Measurements from ENCODE around the gene PDLIM4. TPM values are rescaled to one million over a fixed set of nuclear protein-coding genes. Genes with fewer than 3 reads are reported as not detected.

The PDLIM4 gene
- polyA plus RNA-seq, 4 donors, result 2.5 to 15.0 (median 10.1) TPM

DNA sequence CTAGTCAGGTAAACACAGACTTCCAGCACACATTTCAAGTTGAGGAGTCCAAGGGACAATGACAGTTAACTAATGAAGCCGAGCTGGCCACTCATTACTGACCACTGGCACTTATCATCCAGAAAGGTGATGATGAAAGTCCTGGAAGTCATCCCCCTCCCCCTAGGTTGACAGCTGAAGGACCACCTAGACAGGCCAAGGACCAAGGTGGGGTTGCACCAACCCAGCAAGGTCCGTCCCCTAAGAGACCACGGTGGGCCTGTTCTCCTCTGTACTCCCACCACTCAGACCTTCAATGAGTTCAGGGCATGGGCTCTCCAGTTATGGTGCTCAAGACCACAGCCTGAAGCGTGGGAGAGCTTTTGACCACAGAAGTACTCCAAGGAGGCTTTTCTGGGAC, 43.0 kb upstream of the PDLIM4 start:
- DNase-seq (no peak), FAIRE-seq (no peak)
- peak overlapping the region in 1 of 3 donors; percentile 85 for H3K27ac ChIP-seq (ENCODE audit: low read depth in 1 of 3, low read length in 2 of 3)
- no peak overlapping the region for H3K4me3 ChIP-seq (ENCODE audit: low read depth in 1 of 3, low read length in 3 of 3)
- H3K27me3 ChIP-seq (ENCODE audit: control insufficient read depth in 3 of 3, insufficient read depth in 3 of 3, low read length in 3 of 3), result no peaks in the 10 kb centered on the region
- 86 to 100% (median 91%) methylated on average over 4 of the region's 4 CpGs for WGBS, 3 donors
- H3K4me1 ChIP-seq (ENCODE audit: control insufficient read depth in 3 of 3, insufficient read depth in 2 of 3, low read depth in 1 of 3, low read length in 2 of 3), result no peaks in the 10 kb centered on the region
- no peaks in the 10 kb centered on the region for H3K9me3 ChIP-seq (ENCODE audit: control insufficient read depth in 2 of 2, insufficient read depth in 1 of 2, low read depth in 1 of 2, low read length in 1 of 2)
- H3K36me3 ChIP-seq (ENCODE audit: control insufficient read depth in 3 of 3, insufficient read depth in 2 of 3, low read depth in 1 of 3, low read length in 3 of 3), result peaks cover 7 to 45% (median 11%) of the 10 kb centered on the region in 3 donors

DNA sequence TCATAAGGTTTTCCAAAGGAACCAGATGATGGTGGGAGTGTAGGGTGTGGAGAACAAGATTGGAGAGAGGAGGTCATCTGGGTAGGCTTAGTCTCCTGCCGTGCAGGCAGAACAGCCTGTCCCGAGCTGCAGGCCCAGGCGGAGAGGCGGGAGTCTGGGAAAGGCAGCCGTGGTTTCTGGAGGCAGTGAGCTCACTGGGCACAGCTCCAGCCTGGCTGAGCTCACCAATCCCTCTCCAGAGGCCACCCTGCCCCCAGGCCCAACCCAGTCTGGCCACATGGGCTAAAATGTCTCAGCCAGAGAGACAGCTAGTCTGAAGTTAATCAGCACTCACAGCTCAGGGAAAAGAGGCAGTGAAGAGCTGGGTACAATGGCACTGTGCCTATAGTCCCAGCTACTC, 42.2 kb upstream of the PDLIM4 start:
- Histone ChIP-seq H3K4me1 (ENCODE audit: control insufficient read depth in 3 of 3, insufficient read depth in 2 of 3, low read depth in 1 of 3, low read length in 2 of 3) (no peaks in the 10 kb centered on the region), H3K9me3 (ENCODE audit: control insufficient read depth in 2 of 2, insufficient read depth in 1 of 2, low read depth in 1 of 2, low read length in 1 of 2) (no peaks in the 10 kb centered on the region), H3K4me3 (ENCODE audit: low read depth in 1 of 3, low read length in 3 of 3) (no peak overlapping the region), H3K27me3 (ENCODE audit: control insufficient read depth in 3 of 3, insufficient read depth in 3 of 3, low read length in 3 of 3) (no peaks in the 10 kb centered on the region), H3K27ac (ENCODE audit: low read depth in 1 of 3, low read length in 2 of 3) (peak overlapping the region in 1 of 3 donors; percentile 85), H3K36me3 (ENCODE audit: control insufficient read depth in 3 of 3, insufficient read depth in 2 of 3, low read depth in 1 of 3, low read length in 3 of 3) (peaks cover 2 to 40% (median 8%) of the 10 kb centered on the region in 3 donors)
- FAIRE-seq (no peak), DNase-seq (peak in 1 of 2 donors; percentile 27)
- WGBS, 3 donors, result 42 to 63% (median 58%) methylated on average over 5 of the region's 5 CpGs

DNA sequence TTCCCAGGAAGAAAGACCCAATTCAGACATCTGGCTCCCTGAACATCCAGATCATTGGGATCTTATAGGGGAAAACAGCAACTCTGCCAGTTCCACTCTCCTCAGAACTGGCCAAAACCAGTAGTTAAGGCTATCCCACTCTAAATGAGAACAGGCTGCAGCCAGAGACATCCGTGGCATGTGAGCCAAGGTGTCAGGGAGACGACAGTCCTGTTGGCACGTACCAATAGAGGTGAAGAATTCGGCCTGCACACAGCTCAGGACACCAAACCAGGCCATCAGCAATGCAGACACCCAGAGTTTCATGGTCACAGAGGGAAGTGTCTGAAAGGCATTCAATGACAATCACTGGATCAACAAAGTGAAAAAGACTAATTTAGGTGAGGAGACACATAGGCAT, 39.2 kb upstream of the PDLIM4 start:
- 92 to 98% (median 94%) methylated on average over 4 of the region's 4 CpGs for WGBS, 3 donors
- FAIRE-seq (no peak), DNase-seq (no peak)
- Histone ChIP-seq H3K4me1 (ENCODE audit: control insufficient read depth in 3 of 3, insufficient read depth in 2 of 3, low read depth in 1 of 3, low read length in 2 of 3) (no peaks in the 10 kb centered on the region), H3K9me3 (ENCODE audit: control insufficient read depth in 2 of 2, insufficient read depth in 1 of 2, low read depth in 1 of 2, low read length in 1 of 2) (no peaks in the 10 kb centered on the region), H3K27me3 (ENCODE audit: control insufficient read depth in 3 of 3, insufficient read depth in 3 of 3, low read length in 3 of 3) (no peaks in the 10 kb centered on the region), H3K27ac (ENCODE audit: low read depth in 1 of 3, low read length in 2 of 3) (no peak overlapping the region), H3K4me3 (ENCODE audit: low read depth in 1 of 3, low read length in 3 of 3) (no peak overlapping the region), H3K36me3 (ENCODE audit: control insufficient read depth in 3 of 3, insufficient read depth in 2 of 3, low read depth in 1 of 3, low read length in 3 of 3) (peaks cover 0 to 26% (median 0%) of the 10 kb centered on the region in 3 donors)

DNA sequence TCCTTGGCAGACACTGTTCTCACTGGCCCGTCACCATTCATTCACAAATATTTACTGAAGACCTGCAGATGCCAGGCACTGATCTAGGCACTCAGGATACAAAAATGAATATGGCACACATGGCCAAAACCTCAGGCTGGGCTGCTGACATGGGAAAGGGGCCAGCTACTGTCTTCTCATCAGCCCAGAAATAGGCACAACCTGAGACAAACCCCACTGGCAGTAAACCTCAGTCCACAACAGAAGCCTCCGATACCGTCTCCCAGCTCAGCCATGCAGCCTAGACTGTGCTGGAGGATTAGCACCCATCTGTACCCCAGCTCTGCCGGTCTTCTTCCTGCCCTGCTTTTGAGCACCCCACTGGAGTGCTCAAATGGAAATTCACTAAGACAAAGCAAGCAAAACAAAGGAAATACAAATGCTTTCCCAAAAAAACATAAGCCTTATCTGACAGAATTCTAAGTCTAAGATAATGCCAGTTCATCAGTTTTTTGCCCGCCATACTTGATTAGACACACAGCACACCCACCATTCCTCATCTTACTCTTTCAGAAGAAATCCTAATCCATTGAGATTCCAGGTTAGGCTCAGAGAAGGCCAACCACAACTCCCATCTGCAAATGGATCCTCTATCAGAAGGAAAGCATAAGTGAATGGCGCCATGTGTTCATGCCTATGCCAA, 38.1 kb upstream of the PDLIM4 start:
- FAIRE-seq (no peak), DNase-seq (no peak)

DNA sequence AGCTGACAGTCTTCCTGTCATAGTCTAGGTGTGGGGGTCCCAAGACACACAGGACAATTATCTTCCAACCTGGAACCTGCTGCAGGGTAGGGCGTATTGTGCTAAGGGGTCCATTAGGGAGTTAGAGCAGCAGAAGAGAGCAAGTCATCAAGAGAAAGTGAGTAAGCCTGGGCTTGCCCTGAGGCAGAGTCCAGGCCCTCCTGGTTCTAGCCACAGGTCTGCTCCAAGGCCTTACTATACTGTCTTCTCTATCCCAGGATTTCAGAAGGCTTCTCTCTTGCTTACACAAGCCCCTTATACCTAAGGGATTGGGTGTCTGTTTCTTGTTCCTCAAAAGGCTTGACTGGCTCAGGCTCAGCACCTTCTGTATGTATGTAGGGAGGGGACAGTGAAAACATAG, 37.5 kb upstream of the PDLIM4 start:
- H3K36me3 ChIP-seq (ENCODE audit: control insufficient read depth in 3 of 3, insufficient read depth in 2 of 3, low read depth in 1 of 3, low read length in 3 of 3), result peaks cover 0 to 16% (median 0%) of the 10 kb centered on the region in 3 donors
- H3K9me3 ChIP-seq (ENCODE audit: control insufficient read depth in 2 of 2, insufficient read depth in 1 of 2, low read depth in 1 of 2, low read length in 1 of 2), result no peaks in the 10 kb centered on the region
- FAIRE-seq, result no peak
- H3K27me3 ChIP-seq (ENCODE audit: control insufficient read depth in 3 of 3, insufficient read depth in 3 of 3, low read length in 3 of 3), result no peaks in the 10 kb centered on the region
- no peak overlapping the region for H3K27ac ChIP-seq (ENCODE audit: low read depth in 1 of 3, low read length in 2 of 3)
- DNase-seq, result no peak
- no peaks in the 10 kb centered on the region for H3K4me1 ChIP-seq (ENCODE audit: control insufficient read depth in 3 of 3, insufficient read depth in 2 of 3, low read depth in 1 of 3, low read length in 2 of 3)
- WGBS, 3 donors, result 79 to 94% (median 88%) methylated on average over 1 of the region's 1 CpG
- H3K4me3 ChIP-seq (ENCODE audit: low read depth in 1 of 3, low read length in 3 of 3), result no peak overlapping the region

More for the DNA sequence above, 38.1 kb upstream of the PDLIM4 start:
- Histone ChIP-seq H3K27ac (ENCODE audit: low read depth in 1 of 3, low read length in 2 of 3) (no peak overlapping the region), H3K4me3 (ENCODE audit: low read depth in 1 of 3, low read length in 3 of 3) (no peak overlapping the region), H3K36me3 (ENCODE audit: control insufficient read depth in 3 of 3, insufficient read depth in 2 of 3, low read depth in 1 of 3, low read length in 3 of 3) (peaks cover 0 to 19% (median 0%) of the 10 kb centered on the region in 3 donors), H3K4me1 (ENCODE audit: control insufficient read depth in 3 of 3, insufficient read depth in 2 of 3, low read depth in 1 of 3, low read length in 2 of 3) (no peaks in the 10 kb centered on the region), H3K9me3 (ENCODE audit: control insufficient read depth in 2 of 2, insufficient read depth in 1 of 2, low read depth in 1 of 2, low read length in 1 of 2) (no peaks in the 10 kb centered on the region), H3K27me3 (ENCODE audit: control insufficient read depth in 3 of 3, insufficient read depth in 3 of 3, low read length in 3 of 3) (no peaks in the 10 kb centered on the region)
- 92 to 95% (median 95%) methylated on average over 6 of the region's 6 CpGs for WGBS, 3 donors

DNA sequence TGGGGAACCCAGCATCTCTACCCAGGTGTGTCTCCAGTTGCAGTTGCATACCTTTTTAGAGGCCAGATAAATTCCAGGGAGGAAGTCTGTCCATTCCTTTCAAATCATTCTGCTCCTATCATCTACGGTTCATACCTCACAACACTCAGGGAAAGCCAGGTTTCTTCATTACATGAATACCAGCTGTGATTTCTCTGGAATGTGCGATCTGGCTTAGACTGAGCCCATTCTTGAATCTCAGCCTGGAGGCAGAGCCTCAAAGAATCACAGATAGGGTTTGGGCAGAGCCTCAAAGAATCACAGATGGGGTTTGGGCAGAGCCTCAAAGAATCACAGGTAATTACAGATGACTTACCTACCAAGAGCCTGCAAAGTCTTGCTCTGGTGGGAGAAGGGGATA, 37.0 kb upstream of the PDLIM4 start:
- no peak for DNase-seq
- FAIRE-seq, result no peak
- Histone ChIP-seq H3K4me3 (ENCODE audit: low read depth in 1 of 3, low read length in 3 of 3) (no peak overlapping the region), H3K9me3 (ENCODE audit: control insufficient read depth in 2 of 2, insufficient read depth in 1 of 2, low read depth in 1 of 2, low read length in 1 of 2) (no peaks in the 10 kb centered on the region), H3K27me3 (ENCODE audit: control insufficient read depth in 3 of 3, insufficient read depth in 3 of 3, low read length in 3 of 3) (no peaks in the 10 kb centered on the region), H3K27ac (ENCODE audit: low read depth in 1 of 3, low read length in 2 of 3) (no peak overlapping the region), H3K36me3 (ENCODE audit: control insufficient read depth in 3 of 3, insufficient read depth in 2 of 3, low read depth in 1 of 3, low read length in 3 of 3) (peaks cover 0 to 11% (median 0%) of the 10 kb centered on the region in 3 donors), H3K4me1 (ENCODE audit: control insufficient read depth in 3 of 3, insufficient read depth in 2 of 3, low read depth in 1 of 3, low read length in 2 of 3) (no peaks in the 10 kb centered on the region)
- WGBS, 3 donors, result 88 to 93% (median 90%) methylated on average over 2 of the region's 2 CpGs

DNA sequence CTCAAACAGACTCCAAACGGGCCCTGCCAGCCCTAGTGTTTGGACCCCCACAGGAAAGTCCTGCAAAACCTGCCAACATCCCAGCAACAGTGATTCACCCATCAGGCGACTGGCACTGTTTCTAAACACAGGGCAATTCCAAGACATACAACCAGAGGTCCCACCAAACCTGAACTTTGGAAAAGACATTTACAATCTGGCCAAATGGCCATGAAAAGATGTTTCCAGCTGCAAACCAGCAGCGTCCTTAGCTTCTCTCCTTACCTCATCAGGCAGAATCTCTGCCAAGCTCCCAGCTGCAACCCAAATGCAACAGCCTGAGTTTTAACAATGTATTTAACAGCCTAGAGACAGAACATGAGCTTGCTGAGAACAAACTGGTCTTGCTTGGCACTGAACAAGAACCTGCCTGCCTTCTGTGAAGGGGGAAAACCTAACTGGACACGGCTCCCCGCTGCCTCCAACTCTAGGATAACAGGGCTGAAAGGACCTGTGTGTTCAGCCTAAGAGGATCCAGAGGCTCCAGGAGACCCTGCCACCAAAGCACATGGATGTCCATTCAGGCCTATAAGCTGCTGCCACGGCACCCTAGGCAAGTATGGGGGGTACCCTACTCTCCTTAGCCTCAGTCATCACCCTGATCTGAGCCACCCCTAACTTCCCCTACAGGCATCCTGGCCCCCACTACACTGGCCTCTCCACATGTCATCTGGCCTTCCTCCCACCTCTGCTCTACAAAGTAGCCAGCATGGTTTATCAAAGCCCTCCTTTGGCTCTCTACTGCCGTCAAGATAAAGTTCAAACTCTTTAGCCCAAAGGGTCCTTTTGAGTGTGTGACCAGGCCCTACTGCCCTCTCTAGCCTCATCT, 35.5 kb upstream of the PDLIM4 start:
- no peak overlapping the region for H3K4me3 ChIP-seq (ENCODE audit: low read depth in 1 of 3, low read length in 3 of 3)
- peaks cover 0 to 6% (median 2%) of the 10 kb centered on the region in 3 donors for H3K4me1 ChIP-seq (ENCODE audit: control insufficient read depth in 3 of 3, insufficient read depth in 2 of 3, low read depth in 1 of 3, low read length in 2 of 3)
- WGBS, 3 donors, result 68 to 84% (median 81%) methylated on average over 7 of the region's 7 CpGs
- no peaks in the 10 kb centered on the region for H3K27me3 ChIP-seq (ENCODE audit: control insufficient read depth in 3 of 3, insufficient read depth in 3 of 3, low read length in 3 of 3)
- DNase-seq, result peak in 1 of 2 donors; percentile 35
- H3K27ac ChIP-seq (ENCODE audit: low read depth in 1 of 3, low read length in 2 of 3), result peak overlapping the region in 2 of 3 donors; percentile 61 to 62
- H3K9me3 ChIP-seq (ENCODE audit: control insufficient read depth in 2 of 2, insufficient read depth in 1 of 2, low read depth in 1 of 2, low read length in 1 of 2), result no peaks in the 10 kb centered on the region
- no peak for FAIRE-seq
- peaks cover 0 to 7% (median 0%) of the 10 kb centered on the region in 3 donors for H3K36me3 ChIP-seq (ENCODE audit: control insufficient read depth in 3 of 3, insufficient read depth in 2 of 3, low read depth in 1 of 3, low read length in 3 of 3)

DNA sequence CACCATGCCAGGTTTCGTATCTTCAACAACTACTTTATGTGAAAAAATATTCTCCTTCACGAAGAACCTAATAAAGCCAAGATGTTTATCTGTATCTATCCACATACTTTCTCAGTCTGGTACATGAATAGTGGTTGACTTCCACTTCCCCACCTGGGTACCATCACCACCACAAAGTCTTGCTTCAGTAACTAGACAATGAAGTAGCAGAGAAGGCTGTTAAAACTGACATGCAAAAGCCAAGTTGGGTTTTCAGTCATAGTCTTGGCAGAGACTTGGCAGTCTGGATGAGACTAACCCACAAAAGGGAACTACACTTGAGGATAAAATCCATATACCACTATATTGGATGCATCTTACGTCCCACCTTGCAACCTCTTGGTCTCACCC, 34.9 kb upstream of the PDLIM4 start:
- H3K27ac ChIP-seq (ENCODE audit: low read depth in 1 of 3, low read length in 2 of 3), result no peak overlapping the region
- DNase-seq (no peak), FAIRE-seq (no peak)
- H3K36me3 ChIP-seq (ENCODE audit: control insufficient read depth in 3 of 3, insufficient read depth in 2 of 3, low read depth in 1 of 3, low read length in 3 of 3), result peaks cover 0 to 5% (median 0%) of the 10 kb centered on the region in 3 donors
- H3K4me3 ChIP-seq (ENCODE audit: low read depth in 1 of 3, low read length in 3 of 3), result no peak overlapping the region
- peaks cover 0 to 8% (median 2%) of the 10 kb centered on the region in 3 donors for H3K4me1 ChIP-seq (ENCODE audit: control insufficient read depth in 3 of 3, insufficient read depth in 2 of 3, low read depth in 1 of 3, low read length in 2 of 3)
- no peaks in the 10 kb centered on the region for H3K9me3 ChIP-seq (ENCODE audit: control insufficient read depth in 2 of 2, insufficient read depth in 1 of 2, low read depth in 1 of 2, low read length in 1 of 2)
- 87 to 96% (median 92%) methylated on average over 3 of the region's 3 CpGs for WGBS, 3 donors
- no peaks in the 10 kb centered on the region for H3K27me3 ChIP-seq (ENCODE audit: control insufficient read depth in 3 of 3, insufficient read depth in 3 of 3, low read length in 3 of 3)
